GM03348 (cell line): ENCODE data around the gene ONECUT3.
"Not testable (repeated sequence)": the region's sequence is repeated elsewhere in the genome, so short reads cannot be mapped to it uniquely, and the experiment has no call there.

Experiments
- DNase-seq: peaks from one replicate; pipeline ENCODE4 v3.0.0; 2012; ENCODE audit warnings: low spot score

Gene ONECUT3

DNA sequence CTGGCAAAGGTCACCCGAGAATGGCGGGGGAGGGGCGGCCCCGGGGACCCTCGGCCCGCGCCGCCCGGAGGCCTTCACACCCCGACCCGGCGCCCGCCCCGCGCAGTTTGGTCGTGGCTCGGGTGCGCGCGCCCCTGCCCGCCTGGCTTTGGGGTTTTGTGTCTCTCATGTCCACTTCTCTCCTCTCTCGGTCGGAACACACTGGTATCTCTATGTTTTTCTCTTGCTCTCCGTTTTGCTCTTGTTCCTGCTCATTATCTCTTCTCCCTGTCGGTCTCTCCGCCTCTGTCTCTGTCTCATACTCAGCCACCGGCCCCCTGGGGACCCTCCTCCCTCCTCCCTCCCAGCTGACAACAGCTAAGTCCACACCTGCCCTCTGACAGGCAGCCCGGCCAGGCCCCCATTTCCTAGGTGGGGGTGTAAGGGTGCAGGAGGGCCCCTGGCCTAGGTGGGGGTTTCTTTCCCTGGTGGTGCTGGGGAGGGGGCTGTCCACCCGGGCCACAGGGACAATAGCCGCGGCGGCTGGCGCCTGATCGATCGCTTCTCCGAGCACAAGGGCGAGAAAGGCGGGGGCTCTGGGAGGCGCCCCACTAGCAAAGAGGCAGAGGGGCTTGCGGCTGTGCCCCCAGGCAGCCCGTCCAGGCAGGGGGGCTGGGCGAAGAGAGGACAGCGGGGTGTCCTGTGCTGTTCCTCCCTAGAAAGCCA, 2.3 kb downstream of the ONECUT3 start:
- DNase-seq, result no peak

DNA sequence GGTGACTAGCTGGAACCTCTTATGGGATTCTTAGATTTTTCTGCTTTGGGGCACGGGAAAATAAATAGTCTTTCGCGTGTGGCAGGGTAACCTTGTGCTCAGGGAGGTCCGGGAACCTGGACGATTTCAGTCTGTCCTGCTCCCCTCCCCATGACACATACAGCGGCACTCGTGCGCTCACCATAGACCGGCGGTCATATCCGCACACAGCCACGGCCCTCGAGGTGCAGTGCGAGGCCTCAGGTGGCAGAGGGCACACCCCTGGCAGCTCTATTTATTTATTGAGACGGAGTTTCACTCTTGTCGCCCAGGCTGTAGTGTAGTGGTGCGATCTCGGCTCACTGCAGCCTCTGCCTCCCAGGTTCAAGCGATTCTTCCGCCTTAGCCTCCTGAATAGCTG, 3.0 kb downstream of the ONECUT3 start:
- DNase-seq, result no peak

DNA sequence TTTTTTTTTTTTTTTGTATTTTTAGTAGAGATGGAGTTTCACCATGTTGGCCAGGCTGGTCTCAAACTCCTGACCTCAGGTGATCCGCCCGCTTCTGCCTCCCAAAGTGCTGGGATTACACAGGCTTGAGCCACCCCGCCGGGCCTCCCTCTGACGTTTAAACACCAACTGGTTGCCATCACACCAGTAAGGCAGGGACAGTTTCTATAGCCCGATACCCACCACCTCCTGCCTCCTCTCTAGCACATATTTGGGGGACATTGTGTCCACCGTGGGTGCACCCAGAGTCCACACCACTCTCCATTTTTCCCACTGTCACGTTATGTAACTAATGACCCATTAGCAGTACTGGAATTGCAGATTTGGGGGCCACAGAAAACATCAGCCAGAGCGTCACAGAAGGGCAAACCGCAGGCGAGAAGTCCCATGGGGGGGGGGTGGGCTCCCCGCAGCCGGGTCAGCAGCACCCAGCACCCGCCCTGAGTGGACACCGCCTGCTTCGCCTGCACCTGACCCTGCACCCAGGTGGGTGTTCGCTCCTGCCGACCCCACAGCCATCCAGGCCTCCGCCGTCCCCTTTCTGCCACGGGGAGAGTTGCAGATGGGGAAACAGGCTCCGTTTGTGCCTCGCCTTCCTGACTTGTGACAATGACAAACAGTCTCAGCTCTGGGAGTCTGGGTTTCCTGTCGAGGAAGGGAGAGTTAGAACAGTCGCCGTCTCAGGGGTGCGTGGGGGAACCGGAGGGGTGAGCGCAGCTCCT, 3.6 kb downstream of the ONECUT3 start:
- DNase-seq, result no peak

DNA sequence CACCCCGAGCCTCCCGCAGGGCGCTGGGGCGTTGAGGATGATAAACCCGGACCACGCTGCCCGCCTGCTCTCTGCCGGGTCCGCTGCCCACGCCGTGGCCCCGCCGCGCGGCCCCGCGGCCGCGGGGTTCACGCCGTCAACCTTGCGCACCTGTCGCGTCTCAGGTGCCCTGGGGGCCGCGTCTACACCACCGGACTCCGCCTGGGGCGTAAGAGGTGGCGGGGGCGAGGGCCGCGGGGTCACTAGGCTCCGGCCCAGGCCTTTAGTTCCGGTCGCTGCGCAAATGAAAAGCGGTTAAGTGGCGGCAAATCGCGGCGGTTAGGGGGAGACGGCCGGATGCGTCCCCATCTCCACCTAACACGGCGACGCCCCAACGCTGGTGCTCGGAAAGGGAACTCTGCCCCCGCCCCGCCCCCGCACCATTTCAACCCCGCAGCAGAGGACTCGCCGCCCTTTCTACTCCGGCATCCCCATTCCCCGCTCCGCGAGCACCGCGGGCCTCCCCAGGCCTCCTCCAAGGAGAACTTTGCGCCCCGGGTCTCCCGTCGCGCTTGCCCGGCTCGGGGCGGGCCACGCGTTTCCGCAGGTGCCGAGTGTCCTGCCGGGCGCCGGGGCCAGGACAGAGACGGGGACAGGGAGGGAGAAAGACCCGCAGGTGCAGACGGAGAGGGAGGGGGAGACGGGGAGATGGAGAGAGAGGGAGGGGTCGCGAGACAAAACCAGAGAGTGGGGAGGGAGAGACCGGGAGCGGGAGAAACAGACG, 4.3 kb downstream of the ONECUT3 start:
- DNase-seq, result no peak

DNA sequence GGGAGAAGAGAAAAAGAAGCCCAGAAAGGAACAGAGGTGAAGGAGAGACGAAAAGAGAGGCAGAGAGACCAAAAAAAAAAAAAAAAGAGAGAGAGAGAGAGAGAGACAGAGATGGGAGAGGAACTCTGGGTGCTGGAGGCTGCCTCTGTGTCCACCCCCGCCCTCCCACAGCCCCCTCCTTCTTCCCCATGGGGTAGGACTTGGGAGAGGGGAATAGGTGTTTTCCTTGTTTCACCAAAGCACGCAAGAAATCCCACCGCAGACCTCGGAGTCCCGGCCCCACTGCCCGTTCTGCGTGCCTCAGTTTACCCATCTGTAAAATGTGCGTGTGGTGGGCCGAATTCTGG, 4.9 kb downstream of the ONECUT3 start:
- DNase-seq, result no peak

DNA sequence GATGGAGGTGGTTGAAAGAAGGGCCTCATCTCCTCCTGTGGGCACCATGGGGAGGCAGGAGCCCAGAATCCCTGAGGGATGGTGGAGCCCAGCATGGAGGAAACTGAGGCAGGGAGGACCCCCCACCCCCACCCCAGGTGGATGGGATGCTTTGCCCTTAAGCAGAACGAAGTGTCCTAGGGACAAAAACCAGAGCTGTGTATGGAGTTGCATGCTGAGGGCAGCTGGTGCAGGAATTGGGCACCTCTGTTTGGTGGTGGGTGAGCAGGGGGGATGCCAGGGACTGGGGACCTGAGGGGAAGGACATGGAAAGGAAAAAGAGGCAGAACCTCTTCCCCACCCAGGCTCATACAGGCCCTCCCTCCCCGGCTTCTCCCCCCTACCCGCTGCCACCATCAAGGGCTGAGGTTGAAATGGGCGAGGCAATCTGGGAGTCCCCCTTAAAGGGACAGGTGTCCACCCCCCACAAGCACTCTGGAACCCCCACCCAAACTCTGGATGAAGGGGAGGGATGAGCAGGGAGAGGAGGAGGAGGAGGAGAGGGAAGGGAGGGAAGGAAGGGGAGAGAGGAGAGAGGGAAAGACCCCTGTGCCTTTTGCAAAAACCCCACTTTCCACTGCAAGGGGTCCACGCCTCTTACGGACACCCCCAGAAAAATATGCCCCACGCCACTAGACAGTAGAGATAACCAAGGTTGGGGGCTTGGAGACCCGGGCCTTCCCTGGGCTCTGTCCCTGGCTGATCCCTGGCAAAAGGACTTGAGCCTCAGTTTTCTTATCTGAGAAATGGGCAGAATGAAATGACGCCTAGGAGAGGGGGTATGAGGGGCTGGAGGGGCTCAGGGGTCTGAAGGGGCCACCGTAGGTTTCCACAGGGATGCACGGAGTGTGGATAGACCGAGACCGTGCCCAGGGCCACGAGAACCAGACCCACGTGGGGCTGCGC, 5.9 kb downstream of the ONECUT3 start:
- DNase-seq, result no peak

GRCh38 chr19:1760020-1760419, 6.7 kb downstream of the ONECUT3 start:
- no peak for DNase-seq

- DNase-seq, result not testable (repeated sequence)
Observed at GRCh38 chr19:1760786-1761527, 7.7 kb downstream of the ONECUT3 start.

DNA sequence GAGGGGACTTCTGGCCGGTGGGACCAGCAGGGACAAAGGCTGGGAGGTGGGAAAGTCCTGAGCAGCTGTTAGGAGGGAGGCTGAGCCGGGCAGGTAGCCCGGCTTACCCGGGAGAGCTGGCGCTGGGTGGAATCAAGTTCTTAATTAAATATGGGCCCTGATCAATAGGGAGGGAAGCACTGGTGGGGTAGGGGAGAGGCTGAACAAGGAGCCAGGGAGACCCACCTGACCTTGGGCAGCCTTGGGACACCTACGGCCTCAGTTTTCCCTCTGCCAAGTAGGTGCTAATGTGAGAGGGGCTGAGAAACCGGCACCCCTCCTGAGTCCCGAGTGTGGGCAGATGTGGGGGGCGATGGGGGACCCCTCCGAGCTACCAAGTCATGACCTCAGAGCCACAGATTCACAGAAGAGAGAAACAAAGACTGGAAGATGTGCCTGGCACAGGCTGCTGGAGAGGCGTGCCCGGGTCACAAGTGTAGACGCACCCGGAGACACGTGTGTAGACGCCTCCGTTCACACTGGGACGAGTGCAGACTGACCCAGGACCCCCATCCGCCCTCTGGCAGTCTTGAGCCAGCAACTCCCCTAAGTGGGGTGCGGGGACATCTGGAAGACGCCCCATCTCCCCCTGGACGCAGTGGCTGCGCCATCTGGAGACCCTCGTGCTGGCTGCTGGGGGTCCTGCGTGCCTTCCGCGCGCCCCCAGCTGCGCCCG, 8.4 kb downstream of the ONECUT3 start:
- DNase-seq, result no peak

DNA sequence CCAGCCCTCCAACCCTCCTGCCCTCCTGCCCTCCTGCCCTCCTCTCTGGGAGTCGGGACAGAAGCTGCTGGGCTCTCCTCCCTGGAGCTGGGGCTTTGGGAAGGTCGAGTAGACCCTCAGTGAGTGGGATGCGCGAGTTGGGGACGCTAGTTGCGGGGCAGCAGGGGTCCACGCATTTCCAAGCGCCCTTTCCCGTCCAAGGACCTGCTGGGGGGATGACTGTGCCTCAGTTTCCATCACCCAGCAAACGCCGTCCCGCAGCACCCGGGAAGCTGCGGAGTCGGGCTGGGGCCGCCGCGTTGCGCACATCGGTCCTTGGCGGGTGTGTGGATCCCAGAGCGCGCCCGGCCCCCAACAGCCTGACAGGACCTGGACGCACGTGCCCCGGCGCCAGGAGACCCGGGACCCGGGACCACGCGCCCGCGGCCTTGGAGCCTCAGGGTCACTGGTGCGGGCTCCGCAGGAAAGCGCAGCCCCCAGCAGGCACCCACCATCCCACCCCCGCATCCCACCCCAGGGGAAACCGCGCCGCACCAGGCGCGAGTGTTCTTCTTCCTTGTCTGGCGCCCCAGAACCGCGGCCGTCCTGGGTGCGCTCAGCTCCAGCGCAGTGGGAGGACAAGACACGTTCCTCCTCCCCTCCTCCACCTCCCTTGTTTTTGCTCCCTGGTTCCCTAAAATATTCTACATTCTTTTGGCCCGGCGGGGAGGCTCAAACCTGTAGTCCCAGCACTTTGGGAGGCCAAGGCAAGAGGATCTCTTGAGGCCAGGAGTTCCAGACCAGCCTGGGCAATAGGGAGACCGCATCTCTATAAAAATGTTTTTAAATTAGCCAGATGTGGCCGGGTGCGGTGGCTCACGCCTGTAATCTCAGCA, 9.2 kb downstream of the ONECUT3 start:
- no peak for DNase-seq

DNA sequence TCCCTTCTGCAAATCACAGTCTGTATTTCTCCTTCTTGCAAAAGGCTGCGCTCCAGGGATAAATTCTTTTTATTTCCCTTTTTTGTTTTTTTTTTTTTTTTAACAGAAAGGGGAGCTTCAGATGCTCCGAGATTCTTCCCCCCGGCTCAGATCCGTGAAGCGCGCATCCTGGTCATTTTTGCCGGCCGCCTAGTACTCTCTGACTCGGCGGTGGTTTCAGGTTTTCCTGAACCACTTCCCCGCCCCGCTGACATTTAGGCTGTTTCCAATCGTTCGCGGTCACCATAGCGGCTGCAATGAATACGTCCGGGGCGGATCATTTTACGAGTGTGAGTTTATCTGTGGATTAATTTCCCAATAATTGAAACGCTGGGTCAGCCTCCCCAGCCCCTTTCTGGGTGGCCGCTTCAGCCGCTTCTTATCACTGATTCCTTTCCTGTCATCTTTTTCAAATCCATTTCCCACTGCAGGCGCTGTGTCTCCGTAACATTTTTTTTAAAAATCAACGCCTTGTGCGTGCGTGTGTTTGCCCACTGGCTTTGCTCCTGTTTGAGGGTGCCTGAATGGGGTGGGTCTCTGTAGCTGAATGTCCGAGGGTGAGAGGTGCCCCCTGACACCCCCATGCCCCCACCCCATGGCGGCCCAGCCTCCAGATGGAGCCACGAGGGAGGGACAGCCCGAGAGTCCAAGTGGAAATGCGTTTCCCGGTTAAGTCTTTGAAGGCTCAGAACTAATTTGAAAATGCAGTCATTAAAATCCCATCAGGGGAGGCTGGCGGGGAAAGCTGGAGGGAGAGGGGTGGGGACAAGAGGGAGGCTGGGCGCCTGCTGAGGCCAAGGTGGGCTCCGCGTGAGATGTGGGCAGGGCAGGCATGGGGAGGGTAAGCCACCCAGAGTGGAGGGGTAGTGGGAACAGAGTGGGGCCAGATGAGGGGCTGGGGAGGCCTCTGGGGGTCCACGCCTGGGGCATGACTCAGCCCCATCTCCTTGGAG, 10.6 kb downstream of the ONECUT3 start:
- DNase-seq, result no peak

GRCh38 chr19:1764729-1765128, 11.4 kb downstream of the ONECUT3 start:
- no peak for DNase-seq

DNA sequence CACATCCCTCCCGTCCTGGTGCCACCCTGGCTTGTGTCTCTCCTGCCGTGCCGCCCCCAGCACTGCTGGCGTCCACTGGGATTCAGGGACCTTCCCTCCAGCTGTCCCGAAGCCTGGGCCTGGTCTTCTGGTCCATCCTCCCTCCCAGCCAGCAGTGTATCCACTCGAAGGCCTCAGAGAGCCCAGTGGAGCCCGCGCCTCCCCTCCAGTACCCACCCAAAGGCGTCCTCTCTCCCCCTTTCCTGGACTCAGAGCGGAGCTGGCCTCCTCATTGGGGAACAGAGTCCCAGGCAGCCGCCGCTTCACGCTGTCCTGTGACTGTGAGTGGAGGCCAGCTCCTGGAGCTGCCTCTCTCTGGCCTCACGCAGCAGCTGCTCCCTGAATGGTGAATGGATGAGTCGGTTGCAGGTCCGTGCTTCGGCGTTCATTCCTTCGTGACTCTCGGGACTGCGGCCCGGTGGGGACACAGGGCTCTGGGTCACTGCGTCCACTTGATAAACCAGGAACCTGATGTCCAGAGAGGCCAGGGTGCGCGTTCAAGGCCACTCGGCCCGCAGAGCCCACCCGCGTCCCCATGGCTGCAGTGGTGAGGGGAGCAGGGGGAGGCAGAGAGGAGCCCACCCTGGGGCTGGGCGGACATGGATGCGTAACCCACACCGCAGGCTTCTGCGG, 12.1 kb downstream of the ONECUT3 start:
- no peak for DNase-seq

DNA sequence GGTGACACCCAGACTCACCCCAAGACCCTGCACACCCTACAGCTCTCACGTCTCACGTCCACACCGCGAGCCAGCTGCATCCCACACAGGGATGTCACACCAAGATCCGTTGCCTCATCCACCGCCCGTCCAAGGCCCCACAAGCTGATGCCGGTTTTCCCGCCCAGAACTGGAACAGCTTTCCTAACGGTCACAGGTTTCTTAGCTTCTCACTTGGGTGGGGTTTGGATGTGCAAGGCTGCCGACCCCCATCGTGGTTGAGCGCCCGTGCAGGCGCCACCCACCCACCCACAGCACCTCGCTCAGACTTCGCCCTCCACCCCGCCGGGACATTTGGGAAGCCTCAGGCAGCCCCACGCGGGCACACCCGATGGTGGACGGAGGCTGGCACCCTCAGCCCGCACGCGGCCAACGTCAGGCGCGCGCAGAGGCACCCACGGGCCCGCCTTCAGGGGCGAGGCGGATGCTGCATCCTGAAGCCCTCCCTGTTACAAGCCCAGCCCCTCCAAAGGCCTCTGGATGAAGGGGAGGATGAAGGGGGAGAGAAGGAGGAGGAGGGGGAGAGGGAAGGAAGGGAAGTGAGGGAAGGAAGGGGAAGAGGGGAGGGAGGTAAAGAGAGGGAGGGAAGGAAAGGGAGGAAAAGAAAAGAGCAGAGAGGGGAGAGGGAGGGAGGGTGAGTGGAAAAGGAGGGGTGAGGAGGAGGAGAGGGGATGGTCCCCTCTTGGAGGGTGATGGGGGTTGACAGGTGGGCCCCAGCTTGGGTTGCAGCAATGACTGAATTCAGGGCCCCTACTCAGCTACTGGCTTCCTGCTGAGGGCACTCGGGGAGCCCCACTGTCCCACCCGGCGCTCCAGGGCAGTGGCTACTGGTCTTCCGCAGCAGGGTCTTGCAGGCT, 12.8 kb downstream of the ONECUT3 start:
- DNase-seq, result no peak

- no peak for DNase-seq
Observed at GRCh38 chr19:1766800-1767352, 13.6 kb downstream of the ONECUT3 start.

DNA sequence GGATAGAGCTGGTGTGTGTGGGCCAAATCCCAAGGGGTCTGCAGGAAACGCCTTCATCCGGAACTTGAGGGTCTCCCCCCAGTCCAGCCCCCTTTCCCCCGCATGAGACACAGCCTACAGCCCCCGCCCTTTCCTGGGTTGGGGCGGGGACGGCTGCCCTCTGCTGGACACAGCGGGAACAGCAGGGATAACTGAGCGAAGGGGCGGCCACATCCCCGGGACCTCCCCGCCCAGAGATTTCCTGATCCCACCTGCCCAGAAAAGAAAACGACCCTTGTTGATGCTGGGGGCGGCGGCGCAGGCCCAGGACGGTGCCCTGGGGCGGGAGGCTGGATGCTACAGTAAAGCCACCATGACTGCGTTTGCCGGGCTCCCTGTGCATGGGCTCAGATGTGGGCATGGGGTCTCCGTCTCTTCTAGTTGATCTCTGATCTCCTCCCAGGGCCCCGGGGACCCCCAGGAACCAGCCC, 14.2 kb downstream of the ONECUT3 start:
- peak; percentile 91 for DNase-seq
